ENCODE results near the gene RNF227.
"Not testable (repeated sequence)": the region's sequence is repeated elsewhere in the genome, so short reads cannot be mapped to it uniquely, and the experiment has no call there.

RNF227 gene

GRCh38 chr17:7864384-7864783 is 51.7 kb downstream of the RNF227 start:
- DNase-seq (ENCODE audit: low spot score), result not testable (repeated sequence)
